PFSK-1 (cell line): Measurements from ENCODE around the gene FBXL12.

Experiments
- FOXP2 ChIP-seq: optimal IDR thresholded peaks from 2 replicates; pipeline ENCODE3; 2011; ENCODE audit warnings: borderline replicate concordance, control low read depth, inconsistent platforms; ENCODE audit not compliant: insufficient read depth; ENCODE audit errors: extremely low read length, extremely low read depth
- POLR2AphosphoS5 ChIP-seq: IDR thresholded peaks from 2 replicates; pipeline ENCODE4 v1.6.1; 2012; ENCODE audit warnings: low read depth, mild to moderate bottlenecking, control low read depth, low read length, moderate library complexity
- REST ChIP-seq, 2 experiments: IDR thresholded peaks; 2 replicates each; pipeline versions ENCODE4 v1.6.1 to v1.8.0; 2011 to 2012; ENCODE audit warnings: low read depth in 2 of 2, low read length in 2 of 2, control low read depth in 1 of 2, inconsistent platforms in 1 of 2, mild to moderate bottlenecking in 1 of 2, moderate library complexity in 1 of 2; ENCODE audit not compliant: insufficient read depth in 1 of 2
- SIN3A ChIP-seq: IDR thresholded peaks from 2 replicates; pipeline ENCODE4 v1.6.1; 2012; ENCODE audit warnings: mild to moderate bottlenecking, low read length, moderate library complexity, borderline replicate concordance; ENCODE audit not compliant: insufficient read depth
- TAF1 ChIP-seq: IDR thresholded peaks from 2 replicates; pipeline ENCODE4 v1.6.1; 2012; ENCODE audit warnings: low read length, control low read depth, borderline replicate concordance; ENCODE audit not compliant: insufficient read depth

FBXL12 gene

GRCh38 chr19:9842834-9843625 is 24.2 kb upstream of the FBXL12 start:
- no peak for TF ChIP-seq FOXP2
- TF ChIP-seq SIN3A: no peak

- TF ChIP-seq REST (IDR thresholded peaks at IDR 0.05; ENCODE audit: insufficient read depth in 1 of 2, low read depth in 2 of 2, low read length in 2 of 2): no peak
- TF ChIP-seq TAF1: no peak
- TF ChIP-seq POLR2AphosphoS5: no peak
- no peak for TF ChIP-seq FOXP2
- no peak for TF ChIP-seq SIN3A
Measured at GRCh38 chr19:9839415-9839814, 20.5 kb upstream of the FBXL12 start.

GRCh38 chr19:9838324-9838723 is 19.4 kb upstream of the FBXL12 start:
- TF ChIP-seq SIN3A (no peak), REST (IDR thresholded peaks at IDR 0.05; ENCODE audit: insufficient read depth in 1 of 2, low read depth in 2 of 2, low read length in 2 of 2) (no peak), TAF1 (no peak), FOXP2 (no peak), POLR2AphosphoS5 (no peak)

GRCh38 chr19:9836021-9836420 is 17.1 kb upstream of the FBXL12 start:
- TF ChIP-seq FOXP2 (no peak), SIN3A (no peak), TAF1 (no peak), POLR2AphosphoS5 (no peak; the same call in 1 of the 2 replicates), REST (IDR thresholded peaks at IDR 0.05; ENCODE audit: insufficient read depth in 1 of 2, low read depth in 2 of 2, low read length in 2 of 2) (no peak)

- TF ChIP-seq REST (IDR thresholded peaks at IDR 0.05; ENCODE audit: insufficient read depth in 1 of 2, low read depth in 2 of 2, low read length in 2 of 2) (no peak), FOXP2 (no peak), TAF1 (no peak), POLR2AphosphoS5 (no peak; the same call in 1 of the 2 replicates), SIN3A (no peak)
Measured at GRCh38 chr19:9835507-9835949, 16.6 kb upstream of the FBXL12 start.
